Measurements from ENCODE around the gene PLEKHG2.
"Not testable (repeated sequence)": the region's sequence is repeated elsewhere in the genome, so short reads cannot be mapped to it uniquely, and the experiment has no call there.

PLEKHG2 gene

GRCh38 chr19:39424934-39425333, 12.5 kb downstream of the PLEKHG2 start:
- DNase-seq: no peak

GRCh38 chr19:39425744-39426143, 13.3 kb downstream of the PLEKHG2 start:
- no peak for DNase-seq

GRCh38 chr19:39426170-39426569, 13.7 kb downstream of the PLEKHG2 start:
- no peak for DNase-seq

- no peak for DNase-seq
Measured at GRCh38 chr19:39427707-39428106, 15.2 kb downstream of the PLEKHG2 start.

GRCh38 chr19:39428283-39429112, 16.0 kb downstream of the PLEKHG2 start:
- no peak for DNase-seq

GRCh38 chr19:39430675-39431593, 18.5 kb downstream of the PLEKHG2 start:
- peak; percentile 83 for DNase-seq

GRCh38 chr19:39432677-39433025, 20.2 kb downstream of the PLEKHG2 start:
- no peak for DNase-seq

- no peak for DNase-seq
Measured at GRCh38 chr19:39433480-39434079, 21.1 kb downstream of the PLEKHG2 start.

GRCh38 chr19:39434123-39435076, 21.9 kb downstream of the PLEKHG2 start:
- no peak for DNase-seq

- peak; percentile 100 for DNase-seq
Measured at GRCh38 chr19:39435499-39436349, 23.3 kb downstream of the PLEKHG2 start, which contains the start of gene RPS16. Gene RPS16, minus strand, starts transcription at chr19:39435949. Its CDS starts 54 bp downstream, at chr19:39435895.

- no peak for DNase-seq
Measured at GRCh38 chr19:39436350-39436716, 23.9 kb downstream of the PLEKHG2 start.

- no peak for DNase-seq
Measured at GRCh38 chr19:39438270-39438934, 25.9 kb downstream of the PLEKHG2 start.

GRCh38 chr19:39444598-39445195, 32.2 kb downstream of the PLEKHG2 start:
- DNase-seq: no peak

- peak; percentile 97 for DNase-seq
Measured at GRCh38 chr19:39445196-39446111, 33.0 kb downstream of the PLEKHG2 start, which contains the start of gene SUPT5H. Gene SUPT5H, plus strand, starts transcription at chr19:39445582. Its CDS starts 309 bp downstream, at chr19:39445891.

- DNase-seq: no peak
Measured at GRCh38 chr19:39446365-39447084, 34.1 kb downstream of the PLEKHG2 start.

GRCh38 chr19:39448271-39448670, 35.8 kb downstream of the PLEKHG2 start:
- no peak for DNase-seq

- no peak for DNase-seq
Measured at GRCh38 chr19:39449116-39449797, 36.8 kb downstream of the PLEKHG2 start.

GRCh38 chr19:39451257-39451656, 38.8 kb downstream of the PLEKHG2 start:
- not testable (repeated sequence) for DNase-seq

Data from activated naive CD4-positive, alpha-beta T cell treated with Interleukin-2 at 50 U/mL for 16 hours (primary cell).